BLaER1 (cell line): Measurements from ENCODE around the gene S100PBP.

Experiments
- H3K27ac ChIP-seq: shearing (Covaris generic); formaldehyde crosslinking; 2 replicates; pipeline ENCODE4 v1.8.1; 2022
- H3K27me3 ChIP-seq: shearing (Covaris generic); formaldehyde crosslinking; 2 replicates; pipeline ENCODE4 v1.8.1; 2022
- H3K36me3 ChIP-seq: shearing (Covaris generic); formaldehyde crosslinking; 2 replicates; pipeline ENCODE4 v1.8.1; 2022
- H3K4me1 ChIP-seq: shearing (Covaris generic); formaldehyde crosslinking; 2 replicates; pipeline ENCODE4 v1.8.1; 2022
- H3K4me2 ChIP-seq: shearing (Covaris generic); formaldehyde crosslinking; 2 replicates; pipeline ENCODE4 v1.8.1; 2022
- H3K4me3 ChIP-seq: shearing (Covaris generic); formaldehyde crosslinking; 2 replicates; pipeline ENCODE4 v1.8.1; 2022
- H3K9ac ChIP-seq: shearing (Covaris generic); formaldehyde crosslinking; 2 replicates; pipeline ENCODE4 v1.8.1; 2022
- H3K9me3 ChIP-seq: shearing (Covaris generic); formaldehyde crosslinking; 2 replicates; pipeline ENCODE4 v1.8.1; 2022
- H4K20me1 ChIP-seq: shearing (Covaris generic); formaldehyde crosslinking; 2 replicates; pipeline ENCODE4 v1.8.1; 2022
- Cebpa-rat ChIP-seq: shearing (Covaris generic); IDR thresholded peaks from 2 replicates; pipeline ENCODE4 v1.8.1; 2022

S100PBP gene

DNA sequence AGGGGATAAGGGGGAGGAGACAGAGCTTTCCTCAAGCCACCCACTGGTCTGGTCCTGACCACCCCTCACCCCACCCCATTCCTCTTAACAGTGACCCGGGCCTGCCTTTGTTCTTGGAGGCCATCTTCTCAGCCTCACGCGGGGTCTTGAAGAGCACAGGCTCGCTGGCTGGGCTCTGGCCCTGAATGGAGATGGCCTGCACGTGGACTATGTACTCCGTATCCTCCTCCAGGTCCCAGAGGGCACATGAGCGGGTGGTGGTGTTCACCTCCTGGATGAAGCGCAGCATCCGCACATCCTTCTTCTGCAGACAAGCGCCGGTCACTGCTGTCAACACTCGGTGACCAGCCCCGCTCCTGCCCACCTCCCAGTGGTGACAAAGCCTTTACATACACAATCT lies 50.6 kb downstream of the S100PBP start:
- H3K27me3 ChIP-seq = peaks cover 44% of the 10 kb centered on the region
- H3K4me3 ChIP-seq = no peak overlapping the region
- no peak for TF ChIP-seq Cebpa-rat
- peaks cover 31% of the 10 kb centered on the region for H3K4me1 ChIP-seq
- H3K9me3 ChIP-seq = no peaks in the 10 kb centered on the region
- H3K36me3 ChIP-seq = peaks cover 29% of the 10 kb centered on the region
- no peak overlapping the region for H3K27ac ChIP-seq
- H3K4me2 ChIP-seq = no peak overlapping the region
- H4K20me1 ChIP-seq = peaks cover 48% of the 10 kb centered on the region
- no peak overlapping the region for H3K9ac ChIP-seq

DNA sequence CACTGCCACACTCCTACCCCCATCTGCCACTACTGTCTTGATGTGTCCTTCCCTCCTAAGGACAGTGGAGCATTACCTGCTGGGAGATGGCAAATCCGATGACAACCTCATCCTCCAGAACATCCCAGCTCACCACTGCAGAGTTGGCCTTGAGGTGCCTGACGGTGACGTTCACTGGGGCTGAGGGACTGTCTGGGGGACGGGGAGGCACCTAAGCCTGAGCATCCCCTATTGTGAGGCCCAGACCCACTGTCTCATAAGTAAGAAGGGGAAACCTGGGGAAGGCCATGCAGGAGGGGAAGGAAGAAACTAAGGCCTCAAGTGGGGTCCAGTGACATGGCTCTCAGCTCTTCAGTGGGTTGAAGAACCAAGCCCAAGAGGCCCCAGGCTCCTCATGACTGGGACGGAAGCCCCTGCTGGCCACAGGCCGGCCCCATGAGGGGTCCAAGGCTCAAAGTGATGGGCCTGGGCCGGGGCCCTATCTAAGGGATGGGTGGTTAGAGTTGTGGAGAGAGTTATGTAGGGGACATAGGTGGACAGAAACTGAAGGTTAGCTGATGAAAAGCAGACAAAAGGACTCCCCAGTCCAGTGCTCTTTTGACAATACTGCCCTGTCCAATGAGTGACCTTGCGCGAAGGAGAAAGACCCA lies 51.5 kb downstream of the S100PBP start:
- Histone ChIP-seq H3K9me3 (no peaks in the 10 kb centered on the region), H3K36me3 (peaks cover 20% of the 10 kb centered on the region; the same call in 1 of the 2 replicates), H3K27ac (no peak overlapping the region), H3K9ac (no peak overlapping the region), H3K4me2 (no peak overlapping the region), H3K4me1 (peaks cover 40% of the 10 kb centered on the region), H3K27me3 (peaks cover 44% of the 10 kb centered on the region), H3K4me3 (no peak overlapping the region), H4K20me1 (peaks cover 48% of the 10 kb centered on the region)
- TF ChIP-seq Cebpa-rat = no peak

DNA sequence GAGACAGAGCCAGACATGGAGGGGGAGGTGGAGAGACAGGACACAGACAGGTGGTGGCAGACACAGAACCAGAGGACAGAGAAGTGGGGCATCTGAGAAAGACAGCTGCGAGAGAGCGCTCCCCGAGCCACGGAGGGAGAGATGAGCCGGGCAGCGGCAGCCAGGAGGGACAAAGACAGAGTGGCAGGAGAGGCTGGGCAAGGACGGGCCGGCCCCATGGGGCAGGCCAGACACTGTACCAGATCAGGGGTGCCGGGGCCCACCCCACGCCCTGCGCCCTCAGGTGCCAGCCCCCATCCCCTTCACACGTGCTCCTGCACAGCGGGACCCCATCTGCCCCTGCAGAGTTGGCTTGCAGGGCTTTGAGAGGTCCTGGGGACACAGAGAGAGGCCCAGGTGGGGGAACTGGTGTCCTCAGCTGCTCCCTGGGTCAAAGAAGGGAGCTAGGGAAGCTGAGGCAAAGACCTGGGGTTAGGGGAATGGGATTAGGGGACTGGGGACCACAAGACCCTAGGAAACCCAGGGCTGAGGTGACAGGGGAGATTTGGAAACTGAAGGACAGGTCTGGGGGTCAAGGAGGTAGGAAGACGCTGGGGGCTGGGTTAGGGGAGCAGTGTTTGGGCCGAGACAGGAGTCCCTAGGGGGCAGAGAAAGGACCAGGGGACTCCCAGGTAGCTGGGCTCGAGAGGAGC lies 52.6 kb downstream of the S100PBP start:
- peaks cover 42% of the 10 kb centered on the region for H3K4me1 ChIP-seq
- peak overlapping the region; percentile 95 for H3K4me2 ChIP-seq
- no peak overlapping the region for H3K27ac ChIP-seq
- peaks cover 48% of the 10 kb centered on the region for H4K20me1 ChIP-seq
- H3K9me3 ChIP-seq = no peaks in the 10 kb centered on the region
- H3K4me3 ChIP-seq = peak overlapping the region; percentile 59
- H3K9ac ChIP-seq = no peak overlapping the region
- H3K27me3 ChIP-seq = peaks cover 44% of the 10 kb centered on the region
- peaks cover 10% of the 10 kb centered on the region; the same call in 1 of the 2 replicates for H3K36me3 ChIP-seq
- TF ChIP-seq Cebpa-rat = no peak

DNA sequence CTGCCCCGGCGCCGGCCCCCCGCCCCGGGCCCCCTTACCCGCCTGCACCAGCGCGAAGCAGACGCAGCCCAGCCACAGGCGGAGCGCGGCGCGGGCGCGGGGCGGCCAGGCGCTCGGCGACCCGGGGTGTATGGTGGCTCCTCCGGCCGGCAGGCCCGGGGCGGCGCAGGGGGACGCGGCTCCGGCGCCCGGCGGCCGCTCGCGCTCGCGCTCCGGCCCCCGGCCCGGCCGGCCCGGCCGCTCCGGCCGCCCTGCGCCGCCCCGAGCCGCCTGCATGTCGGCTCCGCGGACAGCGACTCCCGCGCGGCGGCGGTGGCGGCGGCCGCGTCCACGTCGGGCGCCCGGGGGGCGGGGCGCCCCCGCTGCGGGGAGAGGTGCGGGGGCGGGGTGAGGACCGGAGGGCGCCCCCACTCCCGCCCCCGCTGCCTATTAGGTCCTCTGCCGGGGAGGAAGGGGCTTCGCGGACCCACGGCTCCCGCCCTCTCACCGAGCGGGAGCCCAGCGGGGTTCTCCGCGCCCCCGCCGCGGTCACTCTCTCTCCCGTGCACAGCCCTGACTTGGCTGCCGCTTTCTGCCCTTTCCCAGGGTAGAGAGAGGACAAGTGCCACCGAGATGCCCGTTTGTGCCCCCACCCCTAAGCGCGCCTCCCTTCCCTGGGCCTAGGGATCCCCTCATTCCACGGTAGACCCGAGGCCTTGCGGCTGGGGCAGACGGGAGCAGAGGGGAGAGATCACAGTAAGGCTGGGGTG lies 53.3 kb downstream of the S100PBP start, which contains the start of gene FNDC5:
TSS of gene FNDC5 (minus strand) at position 298 of the 749 bp plus-strand sequence.
- Histone ChIP-seq H3K27ac (no peak within 1 kb of the TSS), H3K9me3 (no peaks in the 10 kb centered on the region), H3K9ac (no peak within 1 kb of the TSS), H3K4me2 (peak within 1 kb of the TSS; percentile 95), H3K36me3 (peaks cover 10% of the 10 kb centered on the region; the same call in 1 of the 2 replicates), H4K20me1 (peaks cover 48% of the 10 kb centered on the region), H3K4me3 (peak within 1 kb of the TSS; percentile 59), H3K27me3 (peaks cover 44% of the 10 kb centered on the region), H3K4me1 (peaks cover 47% of the 10 kb centered on the region)
- no peak for TF ChIP-seq Cebpa-rat

DNA sequence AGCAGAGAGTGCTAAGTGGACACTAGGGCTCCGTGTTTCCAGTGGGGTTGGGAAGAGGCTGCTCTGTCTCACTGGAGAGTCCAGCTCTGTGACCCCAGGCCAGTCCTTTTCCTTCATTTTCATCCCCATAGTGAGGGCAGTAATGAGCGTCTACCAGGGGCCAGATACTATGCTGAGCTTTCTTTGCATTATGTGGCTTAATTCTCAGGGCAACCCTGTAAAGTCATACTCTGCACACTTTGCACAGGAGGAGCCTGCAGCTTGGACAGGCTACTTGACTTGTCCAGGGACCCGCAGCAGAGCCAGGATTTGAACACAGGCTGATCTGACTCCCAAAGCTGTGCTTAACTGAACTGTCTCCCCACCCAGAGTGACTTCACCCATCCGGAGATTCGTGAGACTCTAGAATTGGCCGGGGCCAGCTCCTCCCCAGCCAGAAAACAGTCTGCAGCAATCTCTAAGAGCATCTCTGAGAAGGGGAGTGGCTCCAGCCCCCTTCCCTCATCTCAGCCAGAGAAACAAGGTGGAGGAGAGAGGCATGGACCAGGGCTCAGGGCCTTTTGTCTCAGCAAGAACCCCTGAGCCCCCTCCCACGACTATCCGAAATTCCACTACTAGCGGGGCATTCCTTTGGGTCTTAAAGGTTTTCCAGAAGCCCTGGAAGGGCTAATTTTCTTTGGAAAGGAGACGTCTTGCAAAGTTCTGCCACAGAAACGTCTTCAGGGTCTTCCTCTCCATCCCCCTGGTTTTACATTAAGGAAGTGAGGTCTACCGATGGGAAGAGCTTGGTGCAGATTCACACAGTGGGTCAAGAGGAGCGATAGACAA lies 54.1 kb downstream of the S100PBP start:
- Histone ChIP-seq H3K36me3 (peaks cover 10% of the 10 kb centered on the region; the same call in 1 of the 2 replicates), H3K27me3 (peaks cover 44% of the 10 kb centered on the region), H3K9ac (no peak overlapping the region), H3K4me3 (peak overlapping the region; percentile 59), H3K4me1 (peaks cover 55% of the 10 kb centered on the region), H3K27ac (no peak overlapping the region), H4K20me1 (peaks cover 48% of the 10 kb centered on the region), H3K9me3 (no peaks in the 10 kb centered on the region), H3K4me2 (peak overlapping the region; percentile 95)
- no peak for TF ChIP-seq Cebpa-rat

DNA sequence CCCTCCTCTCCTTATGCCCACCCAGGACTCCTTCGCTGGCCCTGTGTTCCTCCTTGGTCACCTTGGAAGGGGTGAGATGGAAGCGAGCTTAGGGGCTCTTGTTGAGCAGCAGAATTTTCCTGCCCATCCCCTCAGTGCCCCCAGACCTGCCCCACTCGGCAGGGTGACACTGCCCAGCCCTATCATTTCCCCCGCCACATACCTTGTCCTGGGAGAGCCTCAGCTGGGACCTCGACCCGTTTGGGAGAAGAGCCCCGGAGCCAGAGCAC lies 54.7 kb downstream of the S100PBP start:
- Histone ChIP-seq H3K36me3 (peaks cover 10% of the 10 kb centered on the region; the same call in 1 of the 2 replicates), H3K4me1 (peaks cover 59% of the 10 kb centered on the region), H3K4me2 (peak overlapping the region; percentile 95), H3K9me3 (no peaks in the 10 kb centered on the region), H3K27ac (no peak overlapping the region), H4K20me1 (peaks cover 43% of the 10 kb centered on the region), H3K27me3 (peaks cover 44% of the 10 kb centered on the region), H3K4me3 (peak overlapping the region; percentile 59), H3K9ac (no peak overlapping the region)
- TF ChIP-seq Cebpa-rat = no peak

DNA sequence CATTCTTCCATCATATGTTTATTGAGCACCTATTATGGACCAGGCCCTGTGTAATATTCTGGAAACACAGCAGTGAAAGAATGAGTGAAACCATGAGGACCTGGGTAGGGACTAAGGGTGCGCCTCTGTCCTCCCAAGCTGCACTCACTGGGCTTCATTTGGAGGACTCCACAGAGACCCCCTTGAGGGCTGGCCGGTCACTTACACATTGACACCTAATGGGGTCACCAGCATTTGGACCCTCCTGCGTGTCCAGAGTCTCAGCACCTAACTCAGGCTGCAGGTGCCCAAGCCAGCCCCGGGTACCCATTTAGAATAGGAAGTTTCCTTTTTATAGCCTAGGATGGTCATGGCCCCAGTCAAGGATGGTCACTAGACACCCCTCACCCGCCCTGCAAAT lies 56.0 kb downstream of the S100PBP start:
- TF ChIP-seq Cebpa-rat = no peak
- peak overlapping the region; percentile 53; the same call in 1 of the 2 replicates for H3K9ac ChIP-seq

DNA sequence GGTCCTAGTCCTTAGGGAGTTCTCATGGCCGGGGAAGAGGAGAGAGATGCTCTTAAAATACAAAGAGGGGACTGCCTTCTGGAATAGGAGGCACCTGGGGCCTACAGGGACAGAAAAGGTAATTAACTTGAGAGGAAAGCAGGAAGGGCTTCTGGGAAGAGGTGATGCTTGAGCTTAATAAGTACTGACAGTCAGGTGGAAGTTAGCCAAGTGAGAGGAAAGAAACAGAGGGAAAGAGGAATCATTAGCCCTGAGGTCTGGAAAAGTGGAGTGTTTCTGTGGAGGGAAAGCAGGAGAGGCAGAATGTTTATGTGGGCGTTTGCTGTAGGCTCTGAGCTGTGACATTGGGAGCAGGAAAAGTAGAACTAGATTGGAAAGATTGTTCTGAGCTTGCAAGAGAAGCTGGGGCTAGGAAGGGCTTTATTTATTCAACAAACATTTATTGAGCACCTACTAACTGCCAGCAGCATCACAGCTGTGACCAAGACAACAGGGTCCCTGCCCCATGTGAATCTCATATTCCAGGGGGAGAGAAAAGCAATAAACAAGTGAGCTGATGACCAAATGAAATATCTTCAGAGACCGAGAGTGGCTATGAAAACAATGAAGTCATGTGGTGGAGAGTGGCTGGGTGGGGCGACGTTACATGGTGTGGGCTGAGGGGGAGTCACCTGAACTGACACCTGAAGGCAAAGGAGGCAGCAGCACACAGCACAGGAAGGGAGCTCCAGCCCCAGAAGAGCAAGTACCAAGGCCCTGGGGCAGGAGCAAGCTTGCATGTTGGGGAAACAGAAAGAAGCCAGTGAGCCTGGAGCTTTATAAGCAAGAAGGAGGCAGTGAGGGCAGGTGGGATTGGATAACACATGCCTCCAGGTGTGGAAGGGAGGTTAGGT lies 57.7 kb downstream of the S100PBP start:
- Histone ChIP-seq H3K27ac (no peak overlapping the region; the same call in 1 of the 2 replicates), H4K20me1 (peaks cover 18% of the 10 kb centered on the region), H3K36me3 (no peaks in the 10 kb centered on the region), H3K9me3 (no peaks in the 10 kb centered on the region), H3K27me3 (peaks cover 22% of the 10 kb centered on the region), H3K9ac (no peak overlapping the region), H3K4me3 (no peak overlapping the region), H3K4me1 (peaks cover 53% of the 10 kb centered on the region), H3K4me2 (peak overlapping the region; percentile 4; the same call in 1 of the 2 replicates)
- TF ChIP-seq Cebpa-rat = no peak

More for the DNA sequence above, 56.0 kb downstream of the S100PBP start:
- Histone ChIP-seq H3K9me3 (no peaks in the 10 kb centered on the region), H3K27me3 (peaks cover 38% of the 10 kb centered on the region), H3K36me3 (0 out of 2 replicates have a peak, but pooled peaks cover under 1% of the 10 kb centered on the region), H3K4me3 (peak overlapping the region; percentile 54; the same call in 1 of the 2 replicates), H3K4me2 (peak overlapping the region; percentile 95), H4K20me1 (peaks cover 33% of the 10 kb centered on the region), H3K27ac (0 out of 2 replicates have a peak overlapping the region, but pooled peaks have one; percentile 67), H3K4me1 (peaks cover 59% of the 10 kb centered on the region)
